ENCODE data around the gene COPB1.

DNA sequence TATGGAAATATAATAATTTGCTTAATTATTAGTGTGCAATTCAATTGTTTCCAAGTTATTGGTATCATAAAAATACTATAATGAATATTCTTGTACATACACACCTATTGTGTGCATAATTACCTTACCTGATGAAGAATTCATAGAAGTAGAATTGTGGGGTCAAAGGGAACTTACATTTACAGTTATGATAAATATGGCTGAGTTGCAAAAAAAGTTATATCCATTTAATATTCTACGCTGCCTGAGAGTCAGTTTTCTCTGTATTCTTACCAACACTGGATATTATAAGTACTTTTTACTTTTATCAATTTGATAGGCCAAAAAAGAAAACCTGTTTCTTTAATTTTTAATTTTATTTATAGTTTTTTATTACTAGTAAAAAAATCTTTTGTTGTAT, 22.6 kb upstream of the COPB1 start:
- TF ChIP-seq, protein P1, sequence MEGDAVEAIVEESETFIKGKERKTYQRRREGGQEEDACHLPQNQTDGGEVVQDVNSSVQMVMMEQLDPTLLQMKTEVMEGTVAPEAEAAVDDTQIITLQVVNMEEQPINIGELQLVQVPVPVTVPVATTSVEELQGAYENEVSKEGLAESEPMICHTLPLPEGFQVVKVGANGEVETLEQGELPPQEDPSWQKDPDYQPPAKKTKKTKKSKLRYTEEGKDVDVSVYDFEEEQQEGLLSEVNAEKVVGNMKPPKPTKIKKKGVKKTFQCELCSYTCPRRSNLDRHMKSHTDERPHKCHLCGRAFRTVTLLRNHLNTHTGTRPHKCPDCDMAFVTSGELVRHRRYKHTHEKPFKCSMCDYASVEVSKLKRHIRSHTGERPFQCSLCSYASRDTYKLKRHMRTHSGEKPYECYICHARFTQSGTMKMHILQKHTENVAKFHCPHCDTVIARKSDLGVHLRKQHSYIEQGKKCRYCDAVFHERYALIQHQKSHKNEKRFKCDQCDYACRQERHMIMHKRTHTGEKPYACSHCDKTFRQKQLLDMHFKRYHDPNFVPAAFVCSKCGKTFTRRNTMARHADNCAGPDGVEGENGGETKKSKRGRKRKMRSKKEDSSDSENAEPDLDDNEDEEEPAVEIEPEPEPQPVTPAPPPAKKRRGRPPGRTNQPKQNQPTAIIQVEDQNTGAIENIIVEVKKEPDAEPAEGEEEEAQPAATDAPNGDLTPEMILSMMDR (IDR thresholded peaks at IDR 0.05): no peak
- no peak for TF ChIP-seq POLR2A (IDR thresholded peaks at IDR 0.05)
